Midbrain (tissue), 1 donor: ENCODE data around the gene CLEC6A.
"Not testable (repeated sequence)": the region's sequence is repeated elsewhere in the genome, so short reads cannot be mapped to it uniquely, and the experiment has no call there.

Source experiments
- DNase-seq: peaks from one replicate; lab custom pipeline; 2025; lab: John Stamatoyannopoulos, UW

The CLEC6A gene

DNA sequence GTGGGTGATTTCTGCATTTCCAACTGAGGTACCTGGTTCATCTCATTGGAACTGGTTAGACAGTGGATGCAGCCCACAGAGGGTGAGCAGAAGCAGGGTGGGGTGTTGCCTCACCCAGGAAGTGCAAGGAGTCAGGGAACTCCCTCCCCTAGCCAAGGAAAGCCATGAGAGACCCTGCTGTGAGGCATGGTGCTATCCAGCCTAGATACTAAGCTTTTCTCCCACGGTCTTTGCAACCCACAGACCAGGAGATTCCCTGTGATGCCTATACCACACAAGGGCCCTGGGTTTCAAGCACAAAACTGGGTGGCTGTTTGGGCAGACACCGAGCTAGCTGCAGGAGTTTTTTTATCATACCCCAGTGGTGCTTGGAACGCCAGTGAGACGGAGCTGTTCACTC lies 39.9 kb downstream of the CLEC6A start:
- DNase-seq, result not testable (repeated sequence)

DNA sequence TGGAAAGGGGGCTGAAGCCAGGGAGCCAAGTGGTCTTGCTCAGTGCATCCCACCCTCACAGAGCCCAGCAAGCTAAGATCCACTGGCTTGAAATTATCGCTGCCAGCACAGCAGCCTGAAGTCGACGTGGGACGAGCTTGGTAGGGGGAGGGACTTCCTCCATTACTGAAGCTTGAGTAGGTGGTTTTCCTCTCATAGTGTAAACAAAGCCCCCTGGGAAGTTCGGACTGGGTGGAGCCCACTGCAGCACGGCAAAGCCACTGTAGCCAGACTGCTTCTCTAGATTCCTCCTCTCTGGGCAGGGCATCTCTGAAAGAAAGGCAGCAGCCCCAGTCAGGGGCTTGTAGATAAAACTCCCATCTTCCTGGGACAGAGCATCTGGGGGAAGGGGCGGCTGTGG lies 40.3 kb downstream of the CLEC6A start:
- not testable (repeated sequence) for DNase-seq

DNA sequence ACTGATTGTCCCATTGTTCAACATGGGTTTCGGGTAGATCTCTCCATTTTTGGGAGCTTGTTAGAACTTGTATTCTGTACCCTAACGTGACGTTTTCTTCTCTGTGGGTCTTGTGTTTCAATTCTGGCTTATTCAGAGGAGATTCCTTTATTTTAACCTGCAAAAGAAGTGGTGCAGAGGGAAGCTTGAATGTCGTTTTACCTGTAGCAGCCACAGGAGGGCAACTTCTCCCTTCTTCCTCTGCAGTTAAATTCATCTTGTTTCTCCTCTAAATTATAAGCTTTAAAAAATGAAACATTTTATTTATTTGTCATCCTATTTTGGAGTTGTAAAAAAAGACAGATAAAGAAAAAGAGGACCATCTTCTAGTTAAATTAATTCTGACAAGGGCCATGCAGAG lies 43.9 kb downstream of the CLEC6A start:
- no peak for DNase-seq

DNA sequence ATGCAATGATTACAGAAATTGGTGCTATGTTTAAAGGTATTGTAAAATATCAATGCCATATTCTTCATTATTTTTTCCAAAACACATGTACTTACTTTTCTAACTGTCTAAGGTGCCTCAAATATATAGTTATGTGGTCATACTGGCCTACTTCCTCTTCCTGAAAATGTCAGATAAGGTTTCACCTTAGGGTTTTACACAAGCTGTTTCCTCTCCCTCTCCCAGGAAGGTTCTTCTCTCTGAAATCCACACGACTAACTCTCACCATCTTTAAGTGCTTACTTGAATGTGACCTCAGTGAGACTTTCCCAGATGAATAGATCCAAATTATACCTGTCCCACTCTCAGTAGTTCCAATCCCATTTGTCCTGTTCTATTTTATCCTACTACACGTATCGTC lies 46.0 kb downstream of the CLEC6A start:
- no peak for DNase-seq

DNA sequence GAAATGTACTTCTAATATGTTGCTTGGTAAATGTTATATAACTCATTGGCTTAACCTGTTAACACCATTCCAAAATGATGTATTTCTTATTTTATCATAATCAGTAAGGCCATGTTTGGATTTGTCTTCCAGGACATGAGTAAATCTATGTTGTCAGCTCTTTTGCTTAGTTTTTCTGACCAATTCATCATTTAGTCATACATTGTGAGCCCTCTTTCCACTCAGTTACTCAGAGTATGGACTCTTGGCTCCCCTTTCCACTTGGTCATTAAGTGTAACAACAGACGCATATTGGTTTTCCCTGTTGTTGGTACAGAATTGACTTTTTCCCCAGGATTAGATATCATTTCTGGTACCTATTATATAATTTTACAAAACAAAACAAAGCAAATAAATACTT lies 48.6 kb downstream of the CLEC6A start:
- no peak for DNase-seq

DNA sequence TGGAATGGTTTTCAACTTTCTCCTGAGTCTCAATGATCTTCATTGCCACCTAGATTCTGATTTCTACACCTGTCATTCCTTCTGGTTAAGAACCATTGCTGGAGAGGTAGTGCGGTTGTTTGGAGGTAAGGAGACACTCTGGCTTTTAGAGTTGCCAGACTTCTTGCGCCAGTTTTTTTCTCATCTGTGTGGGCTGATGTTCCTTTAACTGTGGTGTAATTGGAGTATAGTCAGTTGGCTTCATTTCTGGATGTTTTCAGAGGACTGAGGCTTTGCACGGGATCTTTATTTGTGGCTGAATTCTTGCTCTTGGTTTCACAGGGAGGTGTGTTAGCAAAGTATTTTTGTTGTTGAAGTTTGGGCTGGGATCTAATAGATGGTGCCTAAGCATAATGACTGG lies 51.8 kb downstream of the CLEC6A start:
- DNase-seq, result no peak

DNA sequence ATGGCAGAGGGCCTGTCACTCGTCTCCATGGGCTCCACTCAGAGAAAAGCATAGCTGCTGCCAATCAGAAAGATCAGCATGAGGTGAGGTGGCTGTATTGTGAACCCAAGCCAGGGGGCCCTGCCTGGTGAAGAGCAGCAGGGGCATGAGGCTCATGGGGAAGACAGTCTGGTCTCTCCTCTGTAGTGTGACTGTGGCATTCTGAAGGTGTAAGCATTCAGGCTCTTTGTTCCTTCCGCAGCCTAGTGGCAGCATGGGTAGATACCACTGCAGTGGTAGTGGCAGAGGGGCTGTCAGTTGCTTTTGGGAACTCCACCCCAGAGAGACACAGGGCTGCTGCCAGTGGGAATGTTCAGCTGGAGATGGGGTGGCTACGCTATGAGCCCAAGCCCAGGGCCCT lies 52.5 kb downstream of the CLEC6A start:
- no peak for DNase-seq

DNA sequence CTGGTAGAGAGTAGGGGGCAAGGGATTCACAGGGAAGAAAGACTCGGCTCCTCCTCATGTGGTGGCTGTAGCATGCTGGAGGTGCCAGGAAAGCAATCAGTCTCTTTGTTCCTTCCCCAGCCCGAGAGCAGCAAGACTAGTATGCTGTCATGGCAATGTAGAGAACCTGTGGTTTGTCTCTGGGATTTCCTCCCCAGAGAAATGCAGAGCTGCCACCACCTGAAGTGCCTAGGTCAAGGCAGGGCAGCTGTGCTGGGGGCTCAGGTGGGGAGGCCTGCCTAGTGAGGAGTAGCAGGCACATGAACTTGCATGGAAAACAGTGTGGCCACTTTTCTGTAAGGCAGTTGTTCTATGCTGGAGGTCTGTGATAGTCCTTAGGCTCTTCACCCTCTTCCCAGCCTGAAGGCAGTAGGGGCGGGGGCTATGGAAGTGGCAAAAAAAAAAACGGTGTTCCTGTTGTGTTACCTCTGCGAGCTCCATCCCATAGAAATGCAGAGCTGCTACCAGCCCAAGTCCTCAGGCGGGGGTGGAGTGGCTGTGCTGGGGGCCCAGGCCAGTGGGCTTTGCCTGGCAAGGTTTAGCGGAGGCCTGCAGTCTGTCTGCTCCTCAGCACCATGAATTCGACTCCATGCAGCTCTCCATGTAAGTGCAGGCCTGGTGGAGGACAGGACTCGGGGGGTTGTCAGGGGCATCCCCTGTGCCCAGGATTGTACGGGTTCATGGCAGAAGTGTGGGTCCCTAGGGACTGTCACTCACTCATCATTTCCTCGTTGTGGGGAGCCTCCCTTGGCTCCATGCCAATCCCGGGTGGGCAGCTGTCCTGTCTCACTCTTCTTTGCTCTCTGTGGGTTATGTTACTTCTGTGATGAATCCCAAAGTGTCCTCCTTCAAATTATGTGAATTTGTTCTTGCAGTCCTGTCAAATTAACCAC lies 53.4 kb downstream of the CLEC6A start:
- no peak for DNase-seq

DNA sequence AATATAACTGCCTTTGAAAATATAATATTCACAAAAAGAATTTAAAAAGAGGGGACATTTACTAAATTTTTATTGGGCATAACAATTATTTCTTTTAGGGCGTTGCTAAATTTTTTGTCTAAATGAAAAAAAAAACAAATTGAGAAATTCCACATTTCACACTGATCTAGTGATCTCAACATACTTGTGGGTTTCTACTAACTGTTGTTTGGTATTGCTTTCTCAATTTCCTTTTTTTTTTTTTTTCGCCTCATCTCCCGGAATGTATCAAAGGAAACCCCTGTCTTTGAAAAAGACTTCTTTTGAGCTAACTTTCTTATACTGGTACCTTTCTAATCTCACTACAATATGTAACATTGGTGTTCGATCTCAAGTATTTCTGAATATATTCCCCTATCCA lies 57.5 kb downstream of the CLEC6A start, which contains the start of gene CLEC4D:
TSS of gene CLEC4D (plus strand) at position 248 of the 400 bp plus-strand sequence. CDS start 230 bp downstream, outside the sequence.
- DNase-seq, result no peak

DNA sequence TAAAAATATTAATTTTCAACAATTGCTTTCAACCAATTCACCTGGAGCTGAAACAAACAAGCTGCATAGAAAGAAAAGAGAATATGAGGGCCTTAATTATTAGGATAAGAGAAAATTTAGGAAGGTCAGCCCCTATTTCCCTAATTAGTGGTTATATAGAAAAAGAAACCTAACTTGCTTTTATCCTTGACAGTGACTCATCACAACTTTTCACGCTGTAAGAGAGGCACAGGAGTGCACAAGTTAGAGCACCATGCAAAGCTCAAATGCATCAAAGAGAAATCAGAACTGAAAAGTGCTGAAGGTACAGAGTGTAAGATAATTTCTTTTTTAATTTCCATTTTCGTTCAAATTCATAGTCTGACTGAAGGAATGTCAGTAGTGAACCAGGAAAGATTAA lies 62.2 kb downstream of the CLEC6A start:
- DNase-seq, result no peak

DNA sequence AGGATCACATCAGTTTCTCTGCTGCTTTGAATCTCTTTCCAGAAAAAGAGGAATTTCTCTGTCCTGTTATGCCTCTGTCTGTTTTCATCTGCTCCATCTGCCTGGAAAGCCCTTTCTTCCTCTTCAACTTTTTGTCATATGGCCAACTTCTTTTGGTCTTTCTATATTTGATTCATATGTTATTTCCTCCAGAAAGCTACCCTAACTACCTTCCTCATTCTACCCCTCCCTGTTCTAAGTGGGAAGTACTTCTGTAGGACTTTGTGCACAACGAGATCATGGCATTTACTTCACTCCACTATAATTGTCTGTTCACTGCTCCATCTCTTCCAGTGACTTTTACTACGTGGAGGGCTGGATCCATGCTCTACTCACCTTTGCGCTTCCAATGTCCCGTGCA lies 63.4 kb downstream of the CLEC6A start:
- DNase-seq, result no peak

DNA sequence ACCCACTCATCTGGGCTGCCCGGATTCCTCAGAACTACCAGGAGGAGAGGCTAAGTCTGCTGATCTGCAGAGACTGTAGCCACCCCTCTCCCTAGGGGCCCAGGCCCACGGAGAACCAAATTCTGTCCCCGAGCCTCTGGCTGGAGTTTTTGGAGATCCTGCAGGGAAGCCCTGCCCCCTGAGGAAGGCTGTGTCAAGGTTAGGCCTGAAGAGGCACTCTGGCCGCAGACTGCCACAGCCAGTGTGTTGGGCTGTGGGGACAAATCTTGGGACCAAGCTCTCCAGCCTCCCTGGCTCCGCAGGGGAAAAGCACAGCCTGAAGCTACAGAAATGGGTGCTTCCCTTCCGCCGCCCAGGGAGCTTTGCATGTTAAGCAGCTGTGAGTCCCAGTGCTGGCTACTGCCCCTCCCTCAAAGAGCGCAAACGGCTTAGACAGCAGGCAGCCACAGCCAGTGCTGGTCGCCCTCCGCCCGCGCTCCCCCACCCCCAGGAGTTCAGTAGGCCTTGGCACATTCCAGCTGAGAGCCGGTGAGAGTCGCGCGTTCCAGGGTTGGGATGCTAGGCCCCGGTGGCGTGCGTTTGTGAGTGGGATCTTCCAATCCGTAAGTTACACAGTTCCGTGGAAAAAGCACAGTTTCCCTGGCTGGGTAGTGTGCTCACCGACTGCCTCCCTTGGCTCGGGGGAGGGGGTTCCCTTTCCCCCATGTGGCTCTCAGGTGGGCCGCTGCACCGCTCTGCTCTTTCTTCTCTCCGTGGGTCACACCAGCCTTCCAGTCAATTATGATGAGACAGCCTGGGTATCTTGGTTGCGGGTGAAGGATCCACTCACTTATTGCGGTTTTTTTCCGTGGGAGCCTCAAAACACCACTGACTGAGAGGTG lies 71.7 kb downstream of the CLEC6A start:
- no peak for DNase-seq
